Astrocyte of the spinal cord (primary cell): ENCODE measurements around the gene PCBP3.
A peak's percentile ranks its signal among the peaks of the same experiment; 100 is the strongest.

ENCODE experiments used
- DNase-seq: peaks from one replicate; pipeline ENCODE4 v3.0.0; 2011; ENCODE audit warnings: low read depth, low spot score
- H3K4me3 ChIP-seq: 2 replicates; pipeline ENCODE4 v1.5.1; 2011; ENCODE audit warnings: low read depth, mild to moderate bottlenecking, low read length, moderate library complexity
- in situ Hi-C: cut with HindIII; loops from 2 replicates; pipeline ENCODE4 v1.10.0; 2017; ENCODE audit warnings: low sequenced_read_pairs
- TF ChIP-seq, protein P1 (sequence below): IDR thresholded peaks from 2 replicates; pipeline ENCODE4 v1.5.1; 2012; ENCODE audit warnings: low read depth, mild to moderate bottlenecking, low read length, inconsistent platforms

The PCBP3 gene

GRCh38 chr21:45984584-45985095 lies 341.1 kb downstream of the PCBP3 start:
- TF ChIP-seq, protein P1, sequence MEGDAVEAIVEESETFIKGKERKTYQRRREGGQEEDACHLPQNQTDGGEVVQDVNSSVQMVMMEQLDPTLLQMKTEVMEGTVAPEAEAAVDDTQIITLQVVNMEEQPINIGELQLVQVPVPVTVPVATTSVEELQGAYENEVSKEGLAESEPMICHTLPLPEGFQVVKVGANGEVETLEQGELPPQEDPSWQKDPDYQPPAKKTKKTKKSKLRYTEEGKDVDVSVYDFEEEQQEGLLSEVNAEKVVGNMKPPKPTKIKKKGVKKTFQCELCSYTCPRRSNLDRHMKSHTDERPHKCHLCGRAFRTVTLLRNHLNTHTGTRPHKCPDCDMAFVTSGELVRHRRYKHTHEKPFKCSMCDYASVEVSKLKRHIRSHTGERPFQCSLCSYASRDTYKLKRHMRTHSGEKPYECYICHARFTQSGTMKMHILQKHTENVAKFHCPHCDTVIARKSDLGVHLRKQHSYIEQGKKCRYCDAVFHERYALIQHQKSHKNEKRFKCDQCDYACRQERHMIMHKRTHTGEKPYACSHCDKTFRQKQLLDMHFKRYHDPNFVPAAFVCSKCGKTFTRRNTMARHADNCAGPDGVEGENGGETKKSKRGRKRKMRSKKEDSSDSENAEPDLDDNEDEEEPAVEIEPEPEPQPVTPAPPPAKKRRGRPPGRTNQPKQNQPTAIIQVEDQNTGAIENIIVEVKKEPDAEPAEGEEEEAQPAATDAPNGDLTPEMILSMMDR: no peak
- H3K4me3 ChIP-seq: peak overlapping the region; percentile 7
- in situ Hi-C loops: no loop called here
- DNase-seq: no peak

- DNase-seq: no peak
- no peak overlapping the region for H3K4me3 ChIP-seq
These were observed 342.2 kb downstream of the PCBP3 start for GRCh38 chr21:45985471-45986315.

GRCh38 chr21:45986316-45987051 lies 343.0 kb downstream of the PCBP3 start:
- in situ Hi-C loops: no loop called here

More at GRCh38 chr21:45985471-45986315, 342.2 kb downstream of the PCBP3 start:
- in situ Hi-C loops: no loop called here
- TF ChIP-seq, protein P1: no peak

DNA sequence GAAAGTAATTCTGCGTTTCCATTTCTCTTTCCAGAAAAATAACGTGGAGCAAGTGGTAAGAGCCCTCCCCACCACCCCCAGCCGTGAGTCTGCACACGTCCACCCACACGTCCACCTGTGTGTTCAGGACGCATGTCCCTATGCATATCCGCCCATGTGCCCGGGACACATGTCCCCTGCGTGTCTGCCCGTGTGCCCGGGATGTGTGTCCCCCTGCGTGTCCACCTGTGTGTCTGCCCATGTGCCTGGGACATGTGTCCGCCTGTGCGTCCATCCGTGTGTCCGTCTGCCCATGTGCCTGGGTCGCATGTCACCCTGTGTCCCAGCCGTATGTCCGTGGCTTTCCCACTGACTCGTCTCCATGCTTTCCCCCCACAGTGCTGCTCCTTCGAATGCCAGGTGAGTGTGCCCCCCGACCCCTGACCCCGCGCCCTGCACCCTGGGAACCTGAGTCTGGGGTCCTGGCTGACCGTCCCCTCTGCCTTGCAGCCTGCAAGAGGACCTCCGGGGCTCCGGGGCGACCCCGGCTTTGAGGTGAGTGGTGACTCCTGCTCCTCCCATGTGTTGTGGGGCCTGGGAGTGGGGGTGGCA lies 343.7 kb downstream of the PCBP3 start:
- TF ChIP-seq, protein P1: no peak
- DNase-seq: no peak
- H3K4me3 ChIP-seq: no peak overlapping the region
- in situ Hi-C loops: no loop called here

More at GRCh38 chr21:45986316-45987051, 343.0 kb downstream of the PCBP3 start:
- DNase-seq: no peak
- no peak overlapping the region for H3K4me3 ChIP-seq
- TF ChIP-seq, protein P1: no peak

- no peak overlapping the region for H3K4me3 ChIP-seq
- in situ Hi-C loops: no loop called here
- DNase-seq: no peak
- TF ChIP-seq, protein P1: no peak
These were observed 345.1 kb downstream of the PCBP3 start for GRCh38 chr21:45988366-45989347.
